Activated naive CD4-positive, alpha-beta T cell treated with anti-CD3 and anti-CD28 coated beads, Interleukin-2, amount 50 U/mL, for 24 hours (primary cell): Measurements from ENCODE around the gene SORCS1.

ENCODE experiments used
- H3K27ac Mint-ChIP-seq: one replicate; pipeline ENCODE4 v1.8.0; 2021; ENCODE audit warnings: mild to moderate bottlenecking, mixed read lengths
- H3K27me3 Mint-ChIP-seq: one replicate; pipeline ENCODE4 v1.8.0; 2021; ENCODE audit warnings: mixed read lengths
- H3K36me3 Mint-ChIP-seq: one replicate; pipeline ENCODE4 v1.8.0; 2021; ENCODE audit warnings: mixed read lengths
- H3K4me1 Mint-ChIP-seq: one replicate; pipeline ENCODE4 v1.8.0; 2021; ENCODE audit warnings: mixed read lengths
- H3K4me3 Mint-ChIP-seq: one replicate; pipeline ENCODE4 v1.8.0; 2021; ENCODE audit warnings: mild to moderate bottlenecking, mixed read lengths
- H3K9me3 Mint-ChIP-seq: one replicate; pipeline ENCODE4 v1.8.0; 2021; ENCODE audit warnings: mixed read lengths

Gene SORCS1

DNA sequence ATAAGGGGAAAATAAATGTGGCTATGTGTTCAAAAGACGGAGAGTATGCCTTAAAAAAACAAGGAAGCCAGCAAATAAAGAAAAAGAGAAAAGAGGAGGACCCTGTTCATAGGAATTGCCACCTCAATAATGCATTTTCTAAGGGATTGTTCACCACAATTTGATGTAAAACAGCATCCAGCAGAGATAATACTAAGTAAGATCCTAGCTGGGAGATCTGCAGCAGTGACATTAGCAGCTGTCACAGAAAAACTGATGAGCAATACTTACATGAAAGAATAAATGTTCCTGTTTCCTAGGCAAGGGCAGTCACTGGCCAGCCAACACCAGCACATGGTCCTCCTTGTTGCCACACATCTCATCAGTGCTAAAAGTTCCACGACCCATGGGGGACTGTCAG lies 391.5 kb downstream of the SORCS1 start:
- Mint-ChIP-seq H3K27me3 (no peaks in the 10 kb centered on the region), H3K27ac (no peak overlapping the region), H3K36me3 (no peaks in the 10 kb centered on the region), H3K9me3 (no peaks in the 10 kb centered on the region), H3K4me3 (no peak overlapping the region), H3K4me1 (no peaks in the 10 kb centered on the region)

DNA sequence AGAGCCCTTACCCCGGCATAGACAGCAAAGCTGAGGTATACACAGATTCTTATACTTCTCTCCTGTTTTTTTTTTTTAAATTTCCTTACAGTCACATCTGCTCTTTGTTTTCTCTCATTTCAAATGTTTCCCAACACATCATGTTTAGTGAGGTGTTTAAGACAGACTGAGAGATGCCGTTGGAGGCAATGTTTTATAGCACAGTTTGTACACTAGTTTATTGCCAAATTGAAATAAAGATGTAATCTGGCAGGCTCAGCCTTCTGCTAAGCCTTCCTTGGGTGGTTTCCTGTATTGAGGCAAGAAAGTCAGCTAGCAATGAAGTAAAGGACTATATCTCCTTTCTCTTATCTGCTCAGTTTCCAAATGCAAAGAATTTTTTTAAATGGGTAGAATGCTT lies 393.4 kb downstream of the SORCS1 start:
- Mint-ChIP-seq H3K4me3 (no peak overlapping the region), H3K27me3 (no peaks in the 10 kb centered on the region), H3K4me1 (no peaks in the 10 kb centered on the region), H3K27ac (no peak overlapping the region), H3K36me3 (no peaks in the 10 kb centered on the region), H3K9me3 (no peaks in the 10 kb centered on the region)

DNA sequence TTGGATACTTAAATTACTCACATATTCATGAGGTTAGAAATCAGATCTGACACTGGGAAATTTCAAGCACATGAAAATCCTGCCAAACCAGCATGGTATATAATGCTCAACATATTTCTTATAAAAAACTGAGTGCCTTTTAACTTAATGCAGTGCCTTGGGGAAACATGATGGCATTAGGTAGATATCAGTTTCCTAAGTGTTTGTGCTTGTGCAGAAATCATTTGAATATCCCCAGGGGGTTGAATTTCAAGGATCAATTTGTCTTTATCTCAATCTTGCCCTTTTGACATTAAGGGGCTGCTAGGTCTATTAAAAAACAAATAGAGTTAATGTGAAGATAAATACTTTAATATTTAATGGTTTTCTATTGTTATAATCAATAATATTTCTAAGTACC lies 396.3 kb downstream of the SORCS1 start:
- Mint-ChIP-seq H3K27me3 (no peaks in the 10 kb centered on the region), H3K4me1 (no peaks in the 10 kb centered on the region), H3K4me3 (no peak overlapping the region), H3K36me3 (no peaks in the 10 kb centered on the region), H3K9me3 (no peaks in the 10 kb centered on the region), H3K27ac (no peak overlapping the region)

DNA sequence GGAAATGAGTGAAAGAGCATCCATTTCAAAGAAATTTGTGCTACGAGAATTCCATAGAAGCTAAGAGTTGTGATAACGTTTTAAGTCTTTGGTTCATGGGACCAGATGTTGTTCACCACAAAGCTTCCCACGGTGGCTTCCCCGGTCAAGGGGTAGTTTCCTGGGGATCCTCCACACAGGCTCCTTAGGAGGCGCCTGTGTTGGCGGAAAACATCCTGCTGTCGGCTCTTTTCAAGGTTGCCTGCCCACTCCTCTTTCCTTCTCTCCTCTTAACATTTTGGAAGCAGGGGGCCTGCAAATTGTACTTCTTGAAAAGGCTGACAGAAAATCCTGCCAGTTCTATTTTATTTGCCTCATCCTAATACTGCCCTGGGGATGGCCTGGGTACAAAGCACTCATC lies 398.6 kb downstream of the SORCS1 start:
- no peaks in the 10 kb centered on the region for H3K36me3 Mint-ChIP-seq
- H3K9me3 Mint-ChIP-seq, result no peaks in the 10 kb centered on the region
- no peaks in the 10 kb centered on the region for H3K27me3 Mint-ChIP-seq
- H3K4me3 Mint-ChIP-seq, result no peak overlapping the region
- no peak overlapping the region for H3K27ac Mint-ChIP-seq
- H3K4me1 Mint-ChIP-seq, result no peaks in the 10 kb centered on the region

DNA sequence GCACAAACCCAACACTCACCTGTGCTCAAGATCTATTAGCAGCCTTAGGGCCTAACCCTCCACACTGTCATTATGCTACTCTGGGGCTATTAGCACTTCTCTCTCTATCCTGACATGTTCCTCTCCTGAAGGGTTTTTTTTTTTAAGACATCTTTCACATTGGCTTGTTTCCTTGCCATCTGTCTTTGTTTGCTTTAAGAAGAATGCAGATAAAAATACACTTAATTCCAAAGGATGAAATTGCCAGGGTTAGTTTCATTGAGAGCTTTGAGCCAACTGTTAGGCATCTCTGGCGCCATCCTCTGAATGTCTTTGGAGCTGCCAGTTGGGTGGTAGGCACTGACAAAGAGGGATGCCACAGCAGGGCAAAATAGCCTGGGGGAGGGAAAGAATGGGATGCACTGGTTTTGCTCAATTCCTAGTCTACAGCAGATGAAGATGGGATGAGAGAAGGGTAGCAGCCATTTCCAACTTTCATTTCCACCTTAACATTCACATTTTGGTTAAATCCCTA lies 399.2 kb downstream of the SORCS1 start:
- Mint-ChIP-seq H3K4me1 (no peaks in the 10 kb centered on the region), H3K27me3 (no peaks in the 10 kb centered on the region), H3K27ac (no peak overlapping the region), H3K9me3 (no peaks in the 10 kb centered on the region), H3K4me3 (no peak overlapping the region), H3K36me3 (no peaks in the 10 kb centered on the region)

DNA sequence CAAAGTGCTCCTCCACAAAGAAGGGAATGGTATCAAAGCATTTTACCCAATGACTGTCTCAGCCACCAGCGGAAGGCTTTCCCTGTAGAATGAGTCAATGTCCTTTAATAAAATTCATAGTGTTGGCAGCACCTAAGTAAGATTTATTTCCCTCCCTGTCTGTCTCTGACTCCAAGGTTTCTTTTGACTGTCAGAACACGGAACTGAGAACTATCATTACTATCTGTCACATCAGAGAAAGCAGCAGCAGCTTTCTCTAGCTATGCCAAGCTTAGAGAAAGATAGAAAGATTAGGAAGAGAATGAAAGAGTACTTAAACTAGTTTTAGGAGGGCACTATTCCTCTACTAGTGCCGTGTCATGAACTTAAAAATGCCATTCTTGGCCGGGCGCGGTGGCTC lies 400.1 kb downstream of the SORCS1 start:
- Mint-ChIP-seq H3K27me3 (no peaks in the 10 kb centered on the region), H3K9me3 (no peaks in the 10 kb centered on the region), H3K27ac (no peak overlapping the region), H3K36me3 (no peaks in the 10 kb centered on the region), H3K4me3 (no peak overlapping the region), H3K4me1 (no peaks in the 10 kb centered on the region)

DNA sequence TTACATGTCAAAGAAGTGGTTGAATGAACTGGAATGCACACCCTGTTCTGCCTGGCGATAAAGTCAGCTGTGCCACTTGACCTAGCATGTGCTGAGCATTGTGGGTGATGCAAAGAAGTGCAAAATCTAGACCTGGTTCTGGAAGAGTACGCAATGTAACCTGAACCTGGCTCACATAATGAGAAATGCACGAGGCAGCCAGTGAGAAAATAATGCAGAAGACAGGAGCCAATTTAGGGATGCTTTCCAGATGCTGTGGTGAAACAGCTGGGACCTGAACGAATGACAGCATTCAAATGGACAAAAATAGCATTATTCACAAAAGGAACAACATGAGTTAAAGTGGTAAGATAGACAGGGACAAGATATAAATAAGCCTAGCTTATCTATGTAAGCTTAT lies 402.6 kb downstream of the SORCS1 start:
- H3K9me3 Mint-ChIP-seq, result no peaks in the 10 kb centered on the region
- no peaks in the 10 kb centered on the region for H3K27me3 Mint-ChIP-seq
- H3K4me1 Mint-ChIP-seq, result no peaks in the 10 kb centered on the region
- H3K36me3 Mint-ChIP-seq, result no peaks in the 10 kb centered on the region
- no peak overlapping the region for H3K27ac Mint-ChIP-seq
- H3K4me3 Mint-ChIP-seq, result no peak overlapping the region

DNA sequence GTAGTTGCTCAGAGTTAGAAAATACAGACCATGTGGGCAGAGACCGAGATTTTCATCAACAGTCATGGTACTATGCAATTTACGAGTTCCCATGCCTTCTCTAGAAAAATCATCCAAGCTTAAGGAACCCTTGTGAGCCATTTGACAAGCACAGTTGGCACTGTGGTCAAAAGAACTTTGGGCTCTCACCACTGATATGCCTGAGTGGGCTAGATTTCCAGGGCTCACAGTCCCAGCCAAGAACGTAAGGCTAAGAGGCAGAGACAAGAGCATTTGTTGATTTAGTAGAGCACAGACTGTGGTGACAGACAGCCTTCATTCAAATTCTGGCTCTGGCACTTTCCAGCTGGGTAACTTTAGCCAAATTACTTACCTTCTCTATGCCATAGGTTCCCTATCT lies 407.0 kb downstream of the SORCS1 start:
- no peaks in the 10 kb centered on the region for H3K4me1 Mint-ChIP-seq

DNA sequence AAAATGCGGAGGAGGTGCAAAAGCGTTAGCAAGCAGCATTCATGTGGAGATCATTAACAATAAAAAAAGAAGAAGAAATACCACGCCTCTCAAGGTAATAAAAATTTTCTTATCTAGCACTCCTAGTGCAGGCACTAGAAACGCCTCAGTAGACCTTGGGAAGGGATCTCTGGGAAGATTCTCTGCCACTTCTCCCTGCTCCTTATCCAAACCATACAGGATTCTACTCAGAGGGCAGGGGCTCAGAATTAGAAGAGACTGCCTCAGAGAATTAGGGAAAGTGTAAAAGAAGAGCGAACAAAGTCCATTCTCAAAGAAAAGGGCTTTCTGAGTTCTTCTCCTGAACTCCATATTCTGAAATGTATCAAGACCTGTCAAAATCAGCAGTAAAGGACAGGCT lies 413.4 kb downstream of the SORCS1 start:
- Mint-ChIP-seq H3K27ac (no peak overlapping the region), H3K4me1 (no peaks in the 10 kb centered on the region), H3K9me3 (peaks cover 4% of the 10 kb centered on the region), H3K36me3 (no peaks in the 10 kb centered on the region), H3K27me3 (no peaks in the 10 kb centered on the region), H3K4me3 (no peak overlapping the region)

More for the DNA sequence above, 407.0 kb downstream of the SORCS1 start:
- Mint-ChIP-seq H3K27ac (no peak overlapping the region), H3K9me3 (peaks cover 4% of the 10 kb centered on the region), H3K36me3 (no peaks in the 10 kb centered on the region), H3K4me3 (no peak overlapping the region), H3K27me3 (no peaks in the 10 kb centered on the region)

DNA sequence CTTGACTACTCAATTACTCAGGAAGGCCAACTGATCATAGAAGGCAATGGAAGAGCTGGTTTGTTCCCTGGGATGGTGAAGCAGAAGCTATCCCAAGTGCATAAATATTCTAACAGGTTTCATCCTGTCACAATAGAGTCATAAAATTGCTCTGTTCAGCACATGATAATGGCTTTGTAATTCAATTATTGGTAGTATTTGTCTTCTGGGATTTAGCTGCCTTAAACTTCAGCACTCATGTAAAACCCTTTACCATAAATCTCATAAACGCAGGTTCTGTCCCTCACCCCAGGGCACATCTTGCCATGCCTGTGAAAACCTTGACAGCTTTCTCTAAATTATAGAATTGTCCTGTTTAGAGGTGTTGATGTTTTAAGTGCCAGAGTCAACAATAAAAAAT lies 417.6 kb downstream of the SORCS1 start:
- no peaks in the 10 kb centered on the region for H3K9me3 Mint-ChIP-seq
- H3K27me3 Mint-ChIP-seq, result peaks cover 2% of the 10 kb centered on the region
- H3K4me1 Mint-ChIP-seq, result no peaks in the 10 kb centered on the region
- no peak overlapping the region for H3K27ac Mint-ChIP-seq
- H3K4me3 Mint-ChIP-seq, result no peak overlapping the region
- no peaks in the 10 kb centered on the region for H3K36me3 Mint-ChIP-seq

DNA sequence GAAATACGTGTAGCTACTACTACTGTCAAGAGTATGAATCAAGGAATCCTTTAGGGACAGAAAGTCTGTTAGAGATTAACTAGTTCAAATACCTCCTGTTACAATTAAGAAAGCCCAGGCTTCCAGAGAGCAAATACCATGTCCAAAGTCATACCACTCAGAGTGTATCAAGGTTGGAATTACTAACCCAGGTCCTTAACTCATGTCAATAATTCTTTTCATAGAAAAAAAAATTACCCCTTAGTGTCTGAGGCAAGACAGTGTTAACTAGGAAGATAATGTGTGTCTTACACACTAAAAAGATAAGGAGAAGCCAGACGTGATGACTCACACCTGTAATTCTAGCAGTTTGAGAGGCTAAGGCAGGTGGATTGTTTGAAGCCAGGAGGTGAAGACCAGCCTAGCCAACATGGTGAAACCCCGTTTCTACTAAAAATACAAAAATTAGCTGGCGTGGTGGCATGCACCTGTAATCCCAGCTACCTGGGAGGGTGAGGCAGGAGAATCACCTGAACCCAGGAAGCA lies 423.4 kb downstream of the SORCS1 start:
- Mint-ChIP-seq H3K4me1 (no peaks in the 10 kb centered on the region), H3K27me3 (peaks cover 2% of the 10 kb centered on the region), H3K36me3 (no peaks in the 10 kb centered on the region)

DNA sequence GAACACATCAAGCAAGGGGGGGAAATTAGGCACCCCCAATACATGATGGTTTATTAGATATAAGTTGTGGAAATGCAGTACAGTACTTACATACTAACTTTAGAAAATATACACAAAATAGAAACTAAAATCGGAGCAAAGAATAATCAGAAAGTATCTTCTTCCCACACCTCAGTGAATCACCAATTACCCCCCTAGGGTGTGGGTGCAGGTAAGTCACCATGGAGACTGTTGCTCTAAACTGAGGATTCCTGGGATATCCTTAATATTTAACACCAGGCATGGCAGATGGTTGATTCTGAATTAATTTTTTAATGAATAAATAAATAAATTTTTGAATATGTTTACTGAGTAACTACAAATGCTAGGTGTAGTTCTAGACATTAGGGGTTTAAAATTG lies 424.4 kb downstream of the SORCS1 start:
- Mint-ChIP-seq H3K27ac (no peak overlapping the region), H3K36me3 (no peaks in the 10 kb centered on the region), H3K4me3 (no peak overlapping the region), H3K4me1 (no peaks in the 10 kb centered on the region), H3K27me3 (peaks cover 2% of the 10 kb centered on the region), H3K9me3 (no peaks in the 10 kb centered on the region)

More for the DNA sequence above, 423.4 kb downstream of the SORCS1 start:
- Mint-ChIP-seq H3K4me3 (no peak overlapping the region), H3K9me3 (no peaks in the 10 kb centered on the region), H3K27ac (no peak overlapping the region)

DNA sequence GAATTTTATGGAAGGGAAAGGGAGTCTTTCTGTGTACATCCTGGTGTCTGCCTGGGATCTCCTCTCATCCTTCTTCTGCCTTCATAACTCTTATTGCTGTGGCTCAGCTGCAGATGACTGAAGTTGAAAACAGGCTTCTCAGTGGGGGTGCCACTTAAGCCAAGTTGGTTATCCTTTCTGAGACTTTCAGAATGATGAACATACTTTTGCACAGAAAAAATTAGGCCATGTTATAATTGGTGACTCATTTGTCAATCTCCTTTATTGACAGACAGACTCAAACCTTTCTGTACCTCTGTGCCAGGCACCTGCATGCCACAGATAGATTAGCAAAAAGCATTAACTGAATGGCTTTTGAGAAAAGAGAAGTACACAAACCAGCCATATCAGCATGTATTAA lies 430.3 kb downstream of the SORCS1 start:
- H3K36me3 Mint-ChIP-seq, result no peaks in the 10 kb centered on the region
- no peak overlapping the region for H3K4me3 Mint-ChIP-seq
- no peaks in the 10 kb centered on the region for H3K9me3 Mint-ChIP-seq
- no peak overlapping the region for H3K27ac Mint-ChIP-seq
- H3K4me1 Mint-ChIP-seq, result no peaks in the 10 kb centered on the region
- no peaks in the 10 kb centered on the region for H3K27me3 Mint-ChIP-seq

DNA sequence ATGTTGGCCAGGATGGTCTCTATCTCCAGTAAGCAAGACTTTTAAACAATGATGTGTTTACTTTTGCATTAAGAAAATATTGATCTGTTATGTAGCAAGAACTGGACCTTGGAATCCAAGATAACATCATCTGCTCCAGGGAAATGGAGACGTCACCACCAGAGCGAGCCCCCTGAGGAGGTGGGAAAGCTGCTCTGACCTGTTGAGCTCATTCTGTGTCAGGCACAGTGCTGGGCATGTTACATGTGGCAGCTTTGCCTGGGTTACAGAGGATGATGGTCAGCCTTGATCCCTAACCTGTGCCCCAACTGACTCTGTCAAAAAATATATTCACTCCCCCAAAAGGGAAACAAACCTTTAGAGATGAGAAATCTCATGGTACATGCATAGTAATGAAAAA lies 436.3 kb downstream of the SORCS1 start:
- Mint-ChIP-seq H3K4me1 (no peaks in the 10 kb centered on the region), H3K4me3 (no peak overlapping the region), H3K36me3 (no peaks in the 10 kb centered on the region), H3K27me3 (no peaks in the 10 kb centered on the region), H3K27ac (no peak overlapping the region), H3K9me3 (no peaks in the 10 kb centered on the region)

DNA sequence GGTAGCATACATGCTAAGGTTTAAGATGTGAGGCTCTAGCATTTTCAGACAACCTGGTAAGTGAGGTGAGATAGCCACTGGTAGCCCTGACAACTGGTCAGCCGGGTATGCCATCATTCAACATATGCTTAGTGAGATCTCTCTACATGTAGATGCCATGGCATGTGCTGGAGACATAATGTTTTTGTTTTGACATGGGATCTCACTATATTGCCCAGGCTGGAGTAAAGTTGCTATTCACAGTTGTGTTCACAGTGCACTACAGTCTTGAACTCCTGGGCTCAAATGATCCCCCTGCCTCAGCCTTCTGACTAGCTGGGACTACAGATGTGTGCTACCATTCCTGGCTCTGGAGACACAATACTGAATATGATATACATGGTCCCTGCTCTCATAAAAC lies 437.3 kb downstream of the SORCS1 start:
- Mint-ChIP-seq H3K27me3 (no peaks in the 10 kb centered on the region), H3K36me3 (no peaks in the 10 kb centered on the region), H3K4me3 (no peak overlapping the region), H3K4me1 (no peaks in the 10 kb centered on the region), H3K9me3 (no peaks in the 10 kb centered on the region), H3K27ac (no peak overlapping the region)

DNA sequence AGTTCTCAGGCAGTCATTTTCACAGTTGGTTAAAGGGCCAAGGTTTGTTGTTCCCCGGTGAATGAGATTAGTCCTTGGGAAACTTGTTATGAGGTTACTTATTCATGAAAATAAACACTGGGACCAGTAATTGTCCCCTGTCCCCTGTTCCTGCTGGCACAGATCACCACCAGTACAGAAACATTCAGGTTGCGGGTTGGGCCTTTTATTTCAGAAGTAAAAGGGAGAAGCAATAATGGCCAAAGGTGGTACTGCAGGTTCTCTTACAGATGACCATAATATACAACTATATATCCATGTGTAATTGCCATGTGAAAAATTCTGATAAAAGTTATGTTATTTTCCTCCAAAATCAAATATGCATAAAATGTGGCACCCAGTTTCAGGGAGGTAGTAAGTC lies 442.0 kb downstream of the SORCS1 start:
- H3K27me3 Mint-ChIP-seq, result no peaks in the 10 kb centered on the region
- no peaks in the 10 kb centered on the region for H3K4me1 Mint-ChIP-seq

DNA sequence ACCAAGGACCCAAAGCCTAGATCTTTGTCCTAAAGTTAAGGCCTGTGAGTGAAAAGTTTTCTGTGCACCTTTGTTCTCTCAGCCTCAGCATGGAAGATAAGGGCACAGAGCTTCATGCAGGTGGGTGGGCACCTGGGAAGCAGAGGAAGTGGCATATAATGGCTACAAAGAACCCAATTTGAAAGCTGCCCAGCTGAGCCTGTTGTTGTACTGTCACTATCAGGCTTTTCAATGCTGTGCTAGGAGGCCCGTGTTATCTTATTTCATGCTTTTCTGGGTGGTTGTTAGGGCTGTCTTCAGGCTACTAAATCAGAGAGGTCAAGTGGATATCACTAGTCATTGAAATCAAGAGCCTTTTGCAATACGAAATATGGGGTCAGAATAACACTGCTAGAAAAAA lies 443.8 kb downstream of the SORCS1 start:
- Mint-ChIP-seq H3K27me3 (no peaks in the 10 kb centered on the region), H3K27ac (no peak overlapping the region), H3K9me3 (peaks cover 6% of the 10 kb centered on the region), H3K4me1 (no peaks in the 10 kb centered on the region), H3K4me3 (no peak overlapping the region), H3K36me3 (no peaks in the 10 kb centered on the region)

More for the DNA sequence above, 442.0 kb downstream of the SORCS1 start:
- no peak overlapping the region for H3K27ac Mint-ChIP-seq
- no peak overlapping the region for H3K4me3 Mint-ChIP-seq
- peaks cover 6% of the 10 kb centered on the region for H3K9me3 Mint-ChIP-seq
- no peaks in the 10 kb centered on the region for H3K36me3 Mint-ChIP-seq
